Endodermal cell (in vitro differentiated cells): ENCODE results near the gene DLD. TPM values are rescaled to one million over a fixed set of nuclear protein-coding genes. Genes with fewer than 3 reads are reported as not detected.

Experiments
- DNase-seq: peaks from one replicate; pipeline ENCODE4 v3.0.0-alpha.2; 2017
- H3K27ac ChIP-seq: 2 replicates; pipeline ENCODE4 v1.5.1; 2013; ENCODE audit warnings: mild to moderate bottlenecking, low read depth, low read length, moderate library complexity
- H3K27me3 ChIP-seq: 2 replicates; pipeline ENCODE4 v1.6.1; 2013; ENCODE audit warnings: mild to moderate bottlenecking, low read length, moderate library complexity; ENCODE audit not compliant: insufficient read depth, control insufficient read depth, poor library complexity, severe bottlenecking
- H3K36me3 ChIP-seq: 2 replicates; pipeline ENCODE4 v1.7.0; 2013; ENCODE audit warnings: mild to moderate bottlenecking, low read length, moderate library complexity; ENCODE audit not compliant: control insufficient read depth, insufficient read depth
- H3K4me1 ChIP-seq: one replicate; pipeline ENCODE4 v1.7.0; 2013; ENCODE audit warnings: low read length; ENCODE audit not compliant: control insufficient read depth, insufficient read depth
- H3K4me3 ChIP-seq: 2 replicates; pipeline ENCODE4 v1.5.1; 2013; ENCODE audit warnings: mild to moderate bottlenecking, low read length, moderate library complexity
- H3K9ac ChIP-seq: 2 replicates; pipeline ENCODE4 v1.6.1; 2013; ENCODE audit warnings: mild to moderate bottlenecking, low read length, moderate library complexity; ENCODE audit not compliant: poor library complexity, severe bottlenecking; ENCODE audit errors: extremely low read depth
- H3K9me3 ChIP-seq: 2 replicates; pipeline ENCODE4 v1.6.1; 2013; ENCODE audit warnings: mild to moderate bottlenecking, low read length, moderate library complexity; ENCODE audit not compliant: control insufficient read depth
- H3K27ac Mint-ChIP-seq: 2 replicates; pipeline ENCODE4 v1.8.0; 2020; ENCODE audit warnings: mixed read lengths
- H3K27me3 Mint-ChIP-seq: 2 replicates; pipeline ENCODE4 v1.8.0; 2021; ENCODE audit warnings: mild to moderate bottlenecking, mixed read lengths; ENCODE audit not compliant: insufficient read depth
- H3K36me3 Mint-ChIP-seq: 2 replicates; pipeline ENCODE4 v1.8.0; 2020; ENCODE audit warnings: low read depth, mixed read lengths
- H3K4me1 Mint-ChIP-seq: 2 replicates; pipeline ENCODE4 v1.8.0; 2020; ENCODE audit warnings: mixed read lengths
- H3K4me3 Mint-ChIP-seq: 2 replicates; pipeline ENCODE4 v1.8.0; 2020; ENCODE audit warnings: mild to moderate bottlenecking, moderate library complexity, mixed read lengths
- H3K9me3 Mint-ChIP-seq: 2 replicates; pipeline ENCODE4 v1.8.0; 2020; ENCODE audit warnings: mild to moderate bottlenecking, mixed read lengths
- WGBS, 2 experiments: methylation state at CpG; one replicate each; pipeline versions ENCODE4 v1.1.5 to v1.1.7; 2013; ENCODE audit warnings: missing lambda C conversion rate in 2 of 2, mixed read lengths in 1 of 2; ENCODE audit not compliant: insufficient coverage in 1 of 2, insufficient read length in 1 of 2; 5-methylcytosine and 5-hydroxymethylcytosine counted together
- total RNA-seq, 2 donors: library from RNA; stranded (reverse); fragmentation: NEBNext Ultra II Directional in 1 of 2; extraction: Animal tissue kit (Norgen Biotek cat#: 25700) in 1 of 2; gene quantifications; 2 replicates in 1 of 2; 3 replicates in 1 of 2; pipeline ENCODE4 v1.2.1, GENCODE V29; 2021
- TF ChIP-seq, protein P1 (sequence below): fragments of 200-600 bp; sonication (generic); conservative IDR thresholded peaks from 2 replicates; pipeline ENCODE4 v1.5.0; 2021; ENCODE audit warnings: antibody characterized with exemption, mild to moderate bottlenecking

DLD gene
- total RNA-seq, 2 donors from 2014 or later: 82.4 to 82.5 TPM

DNA sequence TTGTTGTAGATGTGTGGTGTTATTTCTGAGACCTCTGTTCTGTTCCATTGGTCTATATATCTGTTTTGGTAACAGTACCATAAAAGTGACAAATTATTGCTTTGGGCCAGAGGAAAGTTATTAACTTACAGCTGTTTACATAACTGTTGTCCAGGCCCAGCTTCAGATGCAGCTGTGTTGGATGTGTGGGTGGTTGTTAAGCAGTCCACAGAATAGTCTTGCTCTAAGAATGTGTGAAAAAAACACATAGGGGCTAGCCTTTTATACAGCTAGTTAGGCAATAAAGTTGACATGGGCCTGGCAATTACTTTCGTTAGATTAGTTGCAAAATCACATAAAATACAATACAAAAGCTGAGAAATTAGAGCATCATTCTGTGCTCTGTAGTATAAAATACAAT is 31.9 kb downstream of the DLD start:
- Mint-ChIP-seq H3K9me3 (peaks cover 4% of the 10 kb centered on the region), H3K4me1 (peaks cover 3% of the 10 kb centered on the region), H3K36me3 (peaks cover 86% of the 10 kb centered on the region), H3K4me3 (no peak overlapping the region), H3K27ac (no peak overlapping the region), H3K27me3 (no peaks in the 10 kb centered on the region)
- Histone ChIP-seq H3K4me3 (no peak overlapping the region), H3K27me3 (no peaks in the 10 kb centered on the region), H3K4me1 (no peaks in the 10 kb centered on the region), H3K9ac (no peak overlapping the region), H3K36me3 (peaks cover 96% of the 10 kb centered on the region), H3K9me3 (no peaks in the 10 kb centered on the region), H3K27ac (no peak overlapping the region)
- no peak for DNase-seq
- 100% methylated on average over 1 of the region's 1 CpG for WGBS, 2 experiments
- TF ChIP-seq, protein P1, sequence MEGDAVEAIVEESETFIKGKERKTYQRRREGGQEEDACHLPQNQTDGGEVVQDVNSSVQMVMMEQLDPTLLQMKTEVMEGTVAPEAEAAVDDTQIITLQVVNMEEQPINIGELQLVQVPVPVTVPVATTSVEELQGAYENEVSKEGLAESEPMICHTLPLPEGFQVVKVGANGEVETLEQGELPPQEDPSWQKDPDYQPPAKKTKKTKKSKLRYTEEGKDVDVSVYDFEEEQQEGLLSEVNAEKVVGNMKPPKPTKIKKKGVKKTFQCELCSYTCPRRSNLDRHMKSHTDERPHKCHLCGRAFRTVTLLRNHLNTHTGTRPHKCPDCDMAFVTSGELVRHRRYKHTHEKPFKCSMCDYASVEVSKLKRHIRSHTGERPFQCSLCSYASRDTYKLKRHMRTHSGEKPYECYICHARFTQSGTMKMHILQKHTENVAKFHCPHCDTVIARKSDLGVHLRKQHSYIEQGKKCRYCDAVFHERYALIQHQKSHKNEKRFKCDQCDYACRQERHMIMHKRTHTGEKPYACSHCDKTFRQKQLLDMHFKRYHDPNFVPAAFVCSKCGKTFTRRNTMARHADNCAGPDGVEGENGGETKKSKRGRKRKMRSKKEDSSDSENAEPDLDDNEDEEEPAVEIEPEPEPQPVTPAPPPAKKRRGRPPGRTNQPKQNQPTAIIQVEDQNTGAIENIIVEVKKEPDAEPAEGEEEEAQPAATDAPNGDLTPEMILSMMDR: no peak

DNA sequence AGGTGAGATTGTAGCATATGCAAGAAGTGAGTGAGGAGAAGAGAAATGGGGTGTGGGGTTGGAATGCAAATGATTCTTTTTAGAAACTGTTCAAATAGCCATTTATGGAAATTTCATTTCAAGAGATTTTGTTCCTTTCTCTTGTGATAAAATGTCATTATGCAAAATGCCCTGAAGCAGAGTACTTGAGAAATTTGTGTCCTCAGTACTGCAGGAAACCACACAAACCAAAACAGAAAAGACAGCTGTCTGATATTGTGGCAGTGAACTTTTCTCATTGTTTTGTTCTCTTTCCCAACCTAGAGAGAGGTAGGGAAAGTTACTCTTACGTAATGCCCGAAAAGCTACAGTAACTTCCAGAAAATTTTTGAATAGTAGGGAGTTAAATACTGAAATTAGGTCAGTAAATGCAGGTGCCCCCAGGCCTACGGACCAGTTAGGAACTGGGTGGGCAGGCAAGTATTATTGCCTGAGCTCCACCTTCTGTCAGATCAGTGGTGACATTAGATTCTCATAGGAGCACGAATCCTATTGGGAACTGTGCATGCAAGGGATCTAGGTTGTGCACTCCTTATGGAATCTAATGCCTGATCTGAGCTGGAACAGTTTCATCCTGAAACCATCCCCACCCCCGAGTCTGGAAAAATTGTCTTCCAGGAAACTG is 34.0 kb downstream of the DLD start:
- no peaks in the 10 kb centered on the region for H3K4me1 ChIP-seq
- H3K9ac ChIP-seq: no peak overlapping the region
- peaks cover 3% of the 10 kb centered on the region for H3K4me1 Mint-ChIP-seq
- peaks cover 4% of the 10 kb centered on the region for H3K9me3 Mint-ChIP-seq
- no peak overlapping the region for H3K27ac ChIP-seq
- H3K36me3 ChIP-seq: peaks cover 96% of the 10 kb centered on the region
- no peak for DNase-seq
- H3K4me3 Mint-ChIP-seq: no peak overlapping the region
- H3K9me3 ChIP-seq: no peaks in the 10 kb centered on the region
- H3K27me3 Mint-ChIP-seq: no peaks in the 10 kb centered on the region
- H3K27ac Mint-ChIP-seq: no peak overlapping the region
- H3K27me3 ChIP-seq: no peaks in the 10 kb centered on the region
- no peak overlapping the region for H3K4me3 ChIP-seq
- H3K36me3 Mint-ChIP-seq: peaks cover 88% of the 10 kb centered on the region
- TF ChIP-seq, protein P1: no peak
- WGBS, 2 experiments: 91 to 100% methylated on average over 2 to 5 of the region's 5 CpGs

DNA sequence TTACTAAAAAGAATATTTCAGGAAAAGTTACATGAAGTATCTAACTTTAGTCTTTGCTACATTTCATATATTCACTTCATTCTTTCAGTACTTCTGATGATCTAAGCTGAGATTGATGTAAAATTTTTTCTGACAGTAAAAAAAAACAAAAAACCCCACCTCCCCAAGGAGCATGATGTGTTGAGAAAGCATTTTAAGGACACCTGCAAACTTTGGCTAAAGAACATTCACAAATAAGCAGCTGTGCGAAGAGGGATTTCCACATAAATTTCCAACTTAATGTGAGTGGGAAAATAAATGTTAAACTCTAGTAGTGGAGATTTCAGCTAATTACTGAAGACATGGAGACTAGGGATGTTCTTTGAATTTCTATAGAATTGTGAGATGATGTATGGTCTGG is 35.5 kb downstream of the DLD start:
- H3K9me3 Mint-ChIP-seq: peaks cover 4% of the 10 kb centered on the region
- no peaks in the 10 kb centered on the region for H3K27me3 ChIP-seq
- TF ChIP-seq, protein P1: no peak
- no peaks in the 10 kb centered on the region for H3K9me3 ChIP-seq
- H3K4me1 ChIP-seq: no peaks in the 10 kb centered on the region
- H3K27ac Mint-ChIP-seq: no peak overlapping the region
- H3K36me3 Mint-ChIP-seq: peaks cover 89% of the 10 kb centered on the region
- no peak overlapping the region for H3K4me3 ChIP-seq
- H3K27ac ChIP-seq: no peak overlapping the region
- WGBS, 2 experiments: 89% methylated on average over 1 of the region's 1 CpG; no CpG with 5 or more reads in 1 of the 2 experiments
- no peak overlapping the region for H3K9ac ChIP-seq
- no peaks in the 10 kb centered on the region for H3K27me3 Mint-ChIP-seq
- peaks cover 99% of the 10 kb centered on the region for H3K36me3 ChIP-seq
- no peak overlapping the region for H3K4me3 Mint-ChIP-seq
- H3K4me1 Mint-ChIP-seq: peaks cover 6% of the 10 kb centered on the region
- no peak for DNase-seq
